H1 (cell line): ENCODE data around the gene CAMK2N2. TPM values are rescaled to one million over a fixed set of nuclear protein-coding genes. Genes with fewer than 3 reads are reported as not detected.
A peak's percentile ranks its signal among the peaks of the same experiment; 100 is the strongest.

Source experiments
- CTCF ChIA-PET: fragments of 300-600 bp; sonication (Branson Sonifier 250); formaldehyde crosslinking; loops from one replicate; lab custom pipeline; 2021; ENCODE audit not compliant: partially characterized antibody; lab: Charles Lee
- POLR2A ChIA-PET: fragments of 300-600 bp; sonication (Branson Sonifier 250); formaldehyde crosslinking; loops from one replicate; lab custom pipeline; 2021; ENCODE audit warnings: inconsistent platforms; ENCODE audit not compliant: partially characterized antibody; lab: Charles Lee
- DNase-seq, 2 experiments: peaks; one replicate each; pipeline versions ENCODE4 v3.0.0 to v3.0.0-alpha.2; 2010 to 2022; ENCODE audit warnings: low spot score in 2 of 2, low read depth in 1 of 2, mixed read lengths in 1 of 2
- FAIRE-seq: peaks from 2 replicates; lab custom pipeline; 2011; peaks lifted over from hg19 to GRCh38; lab: Jason Lieb, UNC
- H2AFZ ChIP-seq: 2 replicates; pipeline ENCODE4 v1.8.1; 2012; ENCODE audit warnings: low read length, inconsistent platforms
- H2AK5ac ChIP-seq: 2 replicates; pipeline ENCODE4 v1.6.1; 2013; ENCODE audit warnings: low read depth, low read length
- H2BK120ac ChIP-seq: replicated peaks from 2 replicates; pipeline ENCODE3; 2013; ENCODE audit warnings: low read depth, low read length, inconsistent platforms
- H2BK12ac ChIP-seq: 2 replicates; pipeline ENCODE4 v1.6.1; 2013; ENCODE audit warnings: low read depth, low read length
- H2BK15ac ChIP-seq: 2 replicates; pipeline ENCODE4 v1.6.1; 2013; ENCODE audit warnings: low read length
- H2BK20ac ChIP-seq: 2 replicates; pipeline ENCODE4 v1.6.1; 2013; ENCODE audit warnings: low read length
- H2BK5ac ChIP-seq: 2 replicates; pipeline ENCODE4 v1.6.1; 2013; ENCODE audit warnings: low read depth, low read length
- H3K14ac ChIP-seq: 2 replicates; pipeline ENCODE4 v1.6.1; 2013; ENCODE audit warnings: inconsistent platforms; ENCODE audit not compliant: insufficient read length
- H3K18ac ChIP-seq: 2 replicates; pipeline ENCODE4 v1.6.1; 2013; ENCODE audit warnings: low read length; ENCODE audit errors: extremely low read depth
- H3K23ac ChIP-seq: 2 replicates; pipeline ENCODE4 v1.6.1; 2013; ENCODE audit warnings: inconsistent platforms; ENCODE audit not compliant: insufficient read length
- H3K23me2 ChIP-seq: 2 replicates; pipeline ENCODE4 v1.6.1; 2013; ENCODE audit warnings: low read depth, low read length
- H3K27ac ChIP-seq: 2 replicates; pipeline ENCODE4 v1.6.1; 2011; ENCODE audit warnings: low read depth, low read length, inconsistent platforms
- H3K27me3 ChIP-seq, 4 experiments: replicated peaks in 1 of 4; 1 replicate in 1 of 4; 2 replicates in 3 of 4; pipeline versions ENCODE4 v1.6.1 to v1.8.1; 2011 to 2013; ENCODE audit warnings: low read length in 3 of 4, mild to moderate bottlenecking in 3 of 4, inconsistent platforms in 2 of 4, mixed read lengths in 2 of 4, moderate library complexity in 1 of 4; ENCODE audit not compliant: control insufficient read depth in 3 of 4, insufficient read depth in 3 of 4; ENCODE audit errors: extremely low read depth in 1 of 4
- H3K36me3 ChIP-seq, 4 experiments: 2 replicates each; pipeline versions ENCODE4 v1.6.1 to v1.8.1; 2011 to 2013; ENCODE audit warnings: mild to moderate bottlenecking in 4 of 4, low read length in 3 of 4, moderate library complexity in 2 of 4, control low read depth in 1 of 4, inconsistent platforms in 1 of 4; ENCODE audit not compliant: insufficient read depth in 4 of 4, control insufficient read depth in 2 of 4
- H3K4ac ChIP-seq: replicated peaks from 2 replicates; pipeline ENCODE3; 2013; ENCODE audit warnings: low read length, low read depth, mixed read lengths, inconsistent platforms; ENCODE audit not compliant: insufficient read length
- H3K4me1 ChIP-seq, 4 experiments: replicated peaks in 1 of 4; 1 replicate in 1 of 4; 2 replicates in 3 of 4; pipeline versions ENCODE4 v1.6.1 to v1.8.1; 2011 to 2013; ENCODE audit warnings: low read length in 3 of 4, inconsistent platforms in 2 of 4, mixed read lengths in 1 of 4; ENCODE audit not compliant: insufficient read depth in 4 of 4, control insufficient read depth in 3 of 4
- H3K4me2 ChIP-seq, 2 experiments: 2 replicates each; pipeline versions ENCODE4 v1.6.1 to v1.8.1; 2011 to 2013; ENCODE audit warnings: low read depth in 2 of 2, low read length in 2 of 2, control low read depth in 1 of 2, inconsistent platforms in 1 of 2, mild to moderate bottlenecking in 1 of 2; ENCODE audit not compliant: insufficient read depth in 1 of 2
- H3K4me3 ChIP-seq, 4 experiments: fragments of 200-600, 300-600 bp in 1 of 4; sonication (generic), shearing (Covaris generic), sonication (Bioruptor Twin) in 1 of 4; 2 replicates each; pipeline versions ENCODE4 v1.5.1 to v1.8.1; 2011 to 2016; ENCODE audit warnings: low read length in 4 of 4, low read depth in 3 of 4, control low read depth in 2 of 4, inconsistent platforms in 2 of 4, mild to moderate bottlenecking in 2 of 4, mixed read lengths in 1 of 4, moderate library complexity in 1 of 4; ENCODE audit not compliant: insufficient read depth in 2 of 4; ENCODE audit errors: extremely low read depth in 1 of 4
- H3K56ac ChIP-seq: replicated peaks from 2 replicates; pipeline ENCODE3; 2013; ENCODE audit warnings: low read depth, mild to moderate bottlenecking, mixed read lengths, low read length, inconsistent platforms; ENCODE audit not compliant: insufficient read length
- H3K79me1 ChIP-seq: 2 replicates; pipeline ENCODE4 v1.6.1; 2013; ENCODE audit warnings: low read depth, low read length, control low read depth
- H3K79me2 ChIP-seq, 2 experiments: 2 replicates each; pipeline versions ENCODE4 v1.6.1 to v1.8.1; 2012 to 2013; ENCODE audit warnings: low read length in 2 of 2, mild to moderate bottlenecking in 2 of 2, inconsistent platforms in 1 of 2; ENCODE audit not compliant: insufficient read depth in 2 of 2, control insufficient read depth in 1 of 2
- H3K9ac ChIP-seq, 4 experiments: replicated peaks in 1 of 4; 1 replicate in 1 of 4; 2 replicates in 3 of 4; pipeline versions ENCODE4 v1.6.1 to v1.8.1; 2011 to 2013; ENCODE audit warnings: low read depth in 3 of 4, low read length in 3 of 4, control low read depth in 2 of 4, mild to moderate bottlenecking in 2 of 4, moderate library complexity in 2 of 4, inconsistent platforms in 1 of 4; ENCODE audit errors: extremely low read depth in 1 of 4
- H3K9me3 ChIP-seq, 2 experiments: 2 replicates each; pipeline versions ENCODE4 v1.6.1 to v1.8.1; 2012 to 2013; ENCODE audit warnings: mild to moderate bottlenecking in 2 of 2, moderate library complexity in 2 of 2, control low read depth in 1 of 2, inconsistent platforms in 1 of 2, low read depth in 1 of 2, low read length in 1 of 2, mixed read lengths in 1 of 2; ENCODE audit not compliant: insufficient read depth in 2 of 2
- H4K20me1 ChIP-seq, 2 experiments: replicated peaks in 1 of 2; 2 replicates each; pipeline versions ENCODE3 to v1.8.1; 2011 to 2013; ENCODE audit warnings: inconsistent platforms in 2 of 2, low read length in 2 of 2, mild to moderate bottlenecking in 1 of 2; ENCODE audit not compliant: insufficient read depth in 2 of 2, control insufficient read depth in 1 of 2
- H4K5ac ChIP-seq: 2 replicates; pipeline ENCODE4 v1.6.1; 2013; ENCODE audit warnings: low read length, low read depth, mixed read lengths, inconsistent platforms; ENCODE audit not compliant: insufficient read length
- H4K8ac ChIP-seq: 2 replicates; pipeline ENCODE4 v1.8.0; 2013; ENCODE audit warnings: mild to moderate bottlenecking, moderate library complexity, low read length, inconsistent platforms; ENCODE audit not compliant: insufficient read depth; ENCODE audit errors: extremely low read depth
- H4K91ac ChIP-seq: replicated peaks from 2 replicates; pipeline ENCODE3; 2013; ENCODE audit warnings: low read length, mixed read lengths, inconsistent platforms; ENCODE audit not compliant: insufficient read length
- BACH1 ChIP-seq: IDR thresholded peaks from 2 replicates; pipeline ENCODE4 v1.6.1; 2012; ENCODE audit warnings: low read length, improper control_type of control experiment
- CHD1 ChIP-seq: IDR thresholded peaks from 2 replicates; pipeline ENCODE4 v1.6.1; 2012; ENCODE audit warnings: low read depth, low read length, improper control_type of control experiment
- KDM5A ChIP-seq: fragments of 200-600 bp; IDR thresholded peaks from 2 replicates; pipeline ENCODE4 v1.7.1; 2012; ENCODE audit warnings: mild to moderate bottlenecking, low read length, inconsistent platforms, mixed read lengths
- MAFK ChIP-seq: IDR thresholded peaks from 2 replicates; pipeline ENCODE4 v1.6.1; 2012; ENCODE audit warnings: low read depth, mild to moderate bottlenecking, improper control_type of control experiment, low read length
- MAX ChIP-seq: IDR thresholded peaks from 2 replicates; pipeline ENCODE4 v1.6.1; 2012; ENCODE audit warnings: inconsistent platforms
- PHF8 ChIP-seq: fragments of 200-600 bp; sonication (generic); conservative IDR thresholded peaks from 2 replicates; pipeline ENCODE4 v1.7.1; 2012; ENCODE audit warnings: low read depth, mild to moderate bottlenecking, inconsistent platforms, low read length, moderate library complexity
- SAP30 ChIP-seq: fragments of 300-600 bp; sonication (generic); IDR thresholded peaks from 2 replicates; pipeline ENCODE4 v1.7.1; 2012; ENCODE audit warnings: low read length, moderate library complexity, mild to moderate bottlenecking, inconsistent platforms; ENCODE audit not compliant: insufficient read depth, insufficient replicate concordance
- SIN3A ChIP-seq, 2 experiments: IDR thresholded peaks in 1 of 2; conservative IDR thresholded peaks in 1 of 2; 2 replicates each; pipeline ENCODE4 v1.6.1; 2011 to 2012; ENCODE audit warnings: low read length in 2 of 2, improper control_type of control experiment in 1 of 2, low read depth in 1 of 2, mild to moderate bottlenecking in 1 of 2
- WGBS, 2 experiments: shearing (Covaris generic) in 1 of 2; methylation state at CpG; one replicate each; pipeline versions ENCODE4 v1.1.6 to v1.1.7; 2013 to 2015; ENCODE audit warnings: low lambda C conversion rate in 2 of 2, mixed read lengths in 2 of 2, inconsistent platforms in 1 of 2, low coverage in 1 of 2, missing lambda C conversion rate in 1 of 2; ENCODE audit not compliant: insufficient replicate concordance in 2 of 2, insufficient coverage in 1 of 2, insufficient read length in 1 of 2; ENCODE audit errors: extremely low coverage in 1 of 2, missing lambda C conversion rate in 1 of 2; 5-methylcytosine and 5-hydroxymethylcytosine counted together
- polyA plus RNA-seq, 7 experiments: library from polyadenylated mRNA; depleted of rRNA in 3 of 7; stranded (reverse) in 5 of 7; unstranded in 2 of 7; fragments of >200 nt in 5 of 7; fragments of 200-250 nt in 2 of 7; gene quantifications; 1 replicate in 5 of 7; 2 replicates in 1 of 7; 4 replicates in 1 of 7; pipeline versions ENCODE4 v1.2.1 to v1.2.3, GENCODE V29; 2011 to 2013; ENCODE audit warnings: missing spikeins in 2 of 7, mixed read lengths in 2 of 7
- total RNA-seq: library from RNA; stranded (reverse); fragmentation: NEBNext Ultra II Directional; extraction: Animal tissue kit (Norgen Biotek cat#: 25700); gene quantifications from 2 replicates; pipeline ENCODE4 v1.2.1, GENCODE V29; 2021

CAMK2N2 gene
- total and polyA plus RNA-seq, 2 of the 8 experiments (the other 6 are each of a cell fraction or from before 2014, with no cell fraction given) = 4.0 to 17.7 TPM

GRCh38 chr3:184240384-184241140, 20.8 kb downstream of the CAMK2N2 start:
- CTCF ChIA-PET = interaction anchor here (0.6 to 8.9 kb wide), 24 partner anchors 9 to 352 kb away, joined by 3 to 183 read pairs (median 4); partner anchors contain the start of genes DVL3, EEF1AKMT4 and VWA5B2

More at GRCh38 chr3:184240384-184241140, 20.8 kb downstream of the CAMK2N2 start:
- H3K56ac ChIP-seq = no peak overlapping the region
- H3K23ac ChIP-seq = no peak overlapping the region
- no peak overlapping the region for H2BK12ac ChIP-seq
- H3K36me3 ChIP-seq = peaks cover 13 to 32% (median 23%) of the 10 kb centered on the region in 4 experiments; a peak in 7 of 8 replicates
- no peak overlapping the region for H3K14ac ChIP-seq
- no peak overlapping the region for H4K91ac ChIP-seq
- H3K9ac ChIP-seq = no peak overlapping the region
- POLR2A ChIA-PET = interaction anchor here (0.5 to 3.4 kb wide), 19 partner anchors 8 to 235 kb away, joined by 3 to 13 read pairs (median 4); partner anchors contain the start of genes AP2M1, CAMK2N2, EEF1AKMT4 and VWA5B2
- no peak overlapping the region for H3K27ac ChIP-seq
- no peak overlapping the region for H4K5ac ChIP-seq
- 92% methylated on average over 4 of the region's 4 CpGs; no CpG with 5 or more reads in 1 of the 2 experiments for WGBS, 2 experiments
- H3K4ac ChIP-seq = no peak overlapping the region
- H2AFZ ChIP-seq = no peak overlapping the region
- no peak overlapping the region for H4K8ac ChIP-seq
- H3K18ac ChIP-seq = no peak overlapping the region
- H3K27me3 ChIP-seq = no peaks in the 10 kb centered on the region; a peak in 2 of 7 replicates
- H3K79me1 ChIP-seq = peaks cover 2% of the 10 kb centered on the region
- no peak for TF ChIP-seq KDM5A
- peak; percentile 52 for TF ChIP-seq MAFK
- peak; percentile 83 for TF ChIP-seq SAP30
- TF ChIP-seq CHD1 = no peak
- TF ChIP-seq PHF8 = no peak
- peak; percentile 92 to 94 for TF ChIP-seq SIN3A (conservative IDR thresholded peaks at IDR 0.05 in 1 of 2, IDR thresholded peaks at IDR 0.05 in 1 of 2; ENCODE audit: low read depth in 1 of 2, low read length in 2 of 2)
- TF ChIP-seq MAX = 0 out of 2 replicates have a peak, but pooled peaks have one; percentile 21
- TF ChIP-seq BACH1 = peak; percentile 91
- peaks cover 0 to 5% (median 1%) of the 10 kb centered on the region in 4 experiments; a peak in 4 of 7 replicates for H3K4me1 ChIP-seq
- no peak overlapping the region for H2BK15ac ChIP-seq
- H3K9me3 ChIP-seq = no peaks in the 10 kb centered on the region
- H4K20me1 ChIP-seq = peaks cover 8 to 16% of the 10 kb centered on the region in 2 experiments
- H2AK5ac ChIP-seq = no peak overlapping the region
- DNase-seq (peak in 1 of 2 experiments; percentile 60), FAIRE-seq (no peak)
- H2BK20ac ChIP-seq = no peak overlapping the region
- H3K79me2 ChIP-seq = no peaks in the 10 kb centered on the region
- H3K4me3 ChIP-seq = peak overlapping the region in 1 of 4 experiments; percentile 54; a peak in 1 of 8 replicates
- peak overlapping the region in 1 of 2 experiments; percentile 37; a peak in 1 of 4 replicates for H3K4me2 ChIP-seq
- H2BK5ac ChIP-seq = no peak overlapping the region
- H3K23me2 ChIP-seq = no peaks in the 10 kb centered on the region; the same call in 1 of the 2 replicates
- no peak overlapping the region for H2BK120ac ChIP-seq
